CD14-positive monocyte (primary cell): ENCODE data around the gene PTPRN2. TPM values are rescaled to one million over a fixed set of nuclear protein-coding genes. Genes with fewer than 3 reads are reported as not detected.

Experiments used
- DNase-seq, 3 donors: peaks; one replicate each; pipeline ENCODE4 v3.0.0-alpha.2; 2011 to 2022
- H2AFZ ChIP-seq: 2 replicates; pipeline ENCODE4 v1.6.0; 2012; ENCODE audit warnings: mild to moderate bottlenecking, low read depth, low read length, inconsistent platforms; ENCODE audit not compliant: insufficient read depth, poor library complexity, severe bottlenecking
- H3K27ac ChIP-seq, 2 donors: 1 replicate in 1 of 2; 2 replicates in 1 of 2; pipeline ENCODE4 v1.5.1; 2012 to 2013; ENCODE audit warnings: low read length in 2 of 2, control low read depth in 1 of 2, inconsistent platforms in 1 of 2, low read depth in 1 of 2, mild to moderate bottlenecking in 1 of 2
- H3K27me3 ChIP-seq, 2 donors: one replicate each; pipeline versions ENCODE4 v1.6.0 to v1.6.1; 2011 to 2013; ENCODE audit warnings: low read length in 2 of 2; ENCODE audit not compliant: control insufficient read depth in 2 of 2, insufficient read depth in 2 of 2
- H3K36me3 ChIP-seq, 2 donors: replicated peaks in 1 of 2; 1 replicate in 1 of 2; 2 replicates in 1 of 2; pipeline versions ENCODE4 v1.5.1 to v1.6.1; 2012 to 2013; ENCODE audit warnings: low read length in 2 of 2, control low read depth in 1 of 2, inconsistent platforms in 1 of 2, mild to moderate bottlenecking in 1 of 2; ENCODE audit not compliant: insufficient read depth in 2 of 2, control insufficient read depth in 1 of 2
- H3K4me1 ChIP-seq, 2 donors: 1 replicate in 1 of 2; 2 replicates in 1 of 2; pipeline versions ENCODE4 v1.5.1 to v1.6.1; 2012 to 2013; ENCODE audit warnings: low read length in 2 of 2, control low read depth in 1 of 2, inconsistent platforms in 1 of 2, mild to moderate bottlenecking in 1 of 2, moderate library complexity in 1 of 2; ENCODE audit not compliant: insufficient read depth in 2 of 2, control insufficient read depth in 1 of 2
- H3K4me2 ChIP-seq: replicated peaks from 2 replicates; pipeline ENCODE3; 2012; ENCODE audit warnings: low read length, moderate library complexity, mild to moderate bottlenecking; ENCODE audit not compliant: poor library complexity, severe bottlenecking; ENCODE audit errors: extremely low read depth
- H3K4me3 ChIP-seq, 3 experiments: fragments of 200-600 bp in 1 of 3; sonication (generic) in 1 of 3; replicated peaks in 1 of 3; 1 replicate in 2 of 3; 2 replicates in 1 of 3; pipeline ENCODE4 v1.5.1; 2011 to 2013; ENCODE audit warnings: low read length in 3 of 3, mild to moderate bottlenecking in 3 of 3, control low read depth in 2 of 3, low read depth in 2 of 3, inconsistent platforms in 1 of 3, moderate library complexity in 1 of 3
- H3K79me2 ChIP-seq: 2 replicates; pipeline ENCODE4 v1.6.0; 2012; ENCODE audit warnings: mild to moderate bottlenecking, control low read depth, inconsistent platforms, low read length, moderate library complexity; ENCODE audit not compliant: insufficient read depth
- H3K9ac ChIP-seq: 2 replicates; pipeline ENCODE4 v1.6.0; 2017; ENCODE audit warnings: low read length, mild to moderate bottlenecking; ENCODE audit not compliant: insufficient read depth, poor library complexity, severe bottlenecking
- H3K9me3 ChIP-seq, 2 donors: replicated peaks in 1 of 2; 1 replicate in 1 of 2; 2 replicates in 1 of 2; pipeline versions ENCODE4 v1.5.1 to v1.6.1; 2012 to 2013; ENCODE audit warnings: low read length in 2 of 2, control low read depth in 1 of 2; ENCODE audit not compliant: control insufficient read depth in 1 of 2, insufficient read depth in 1 of 2
- H4K20me1 ChIP-seq: 2 replicates; pipeline ENCODE4 v1.6.0; 2012; ENCODE audit warnings: mild to moderate bottlenecking, low read length, control low read depth, moderate library complexity; ENCODE audit not compliant: insufficient read depth
- H3K27ac Mint-ChIP-seq, 7 donors: one replicate each; pipeline ENCODE4 v1.8.0; 2020; ENCODE audit warnings: mild to moderate bottlenecking in 7 of 7, mixed read lengths in 7 of 7, moderate library complexity in 6 of 7, inconsistent platforms in 2 of 7
- H3K27me3 Mint-ChIP-seq, 3 donors: one replicate each; pipeline ENCODE4 v1.8.0; 2021 to 2022; ENCODE audit warnings: low read depth in 3 of 3, mild to moderate bottlenecking in 3 of 3, mixed read lengths in 3 of 3, moderate library complexity in 3 of 3, inconsistent platforms in 1 of 3
- H3K36me3 Mint-ChIP-seq, 2 donors: one replicate each; pipeline ENCODE4 v1.8.0; 2020; ENCODE audit warnings: mixed read lengths in 2 of 2, inconsistent platforms in 1 of 2, mild to moderate bottlenecking in 1 of 2
- H3K4me1 Mint-ChIP-seq: one replicate; pipeline ENCODE4 v1.8.0; 2020; ENCODE audit warnings: mild to moderate bottlenecking, mixed read lengths
- H3K4me3 Mint-ChIP-seq, 2 donors: one replicate each; pipeline ENCODE4 v1.8.0; 2020; ENCODE audit warnings: mild to moderate bottlenecking in 2 of 2, mixed read lengths in 2 of 2, moderate library complexity in 1 of 2
- H3K9me3 Mint-ChIP-seq, 7 donors: one replicate each; pipeline ENCODE4 v1.8.0; 2020 to 2022; ENCODE audit warnings: mixed read lengths in 7 of 7, mild to moderate bottlenecking in 6 of 7, moderate library complexity in 6 of 7, inconsistent platforms in 2 of 7
- CTCF ChIP-seq: fragments of 200-600 bp; IDR thresholded peaks from one replicate; pipeline ENCODE4 v1.8.0; 2022; ENCODE audit warnings: antibody characterized with exemption, mild to moderate bottlenecking
- WGBS: methylation state at CpG from one replicate; pipeline ENCODE4 v1.1.5; 2013; ENCODE audit warnings: missing lambda C conversion rate; ENCODE audit not compliant: insufficient coverage; 5-methylcytosine and 5-hydroxymethylcytosine counted together
- intact Hi-C, 2 donors: fragments of 100-400 bp; cut with micrococcal nuclease; formaldehyde crosslinking; loops; one replicate each; pipeline versions ENCODE4 v1.15.0 to v1.15.1; 2023
- polyA plus RNA-seq, 3 donors: library from polyadenylated mRNA; depleted of rRNA in 1 of 3; unstranded in 2 of 3; stranded (reverse) in 1 of 3; fragments of 300-500 nt in 2 of 3; fragments of >200 nt in 1 of 3; fragmentation: Illumina TruSeq in 2 of 3; gene quantifications; 1 replicate in 2 of 3; 2 replicates in 1 of 3; pipeline ENCODE4 v1.2.3, GENCODE V29; 2012 to 2021

Gene PTPRN2
- polyA plus RNA-seq, 3 donors: 0.25 to 1.4 (median 0.97) TPM

- Histone ChIP-seq H3K4me3 (no peak overlapping the region), H3K9ac (no peak overlapping the region), H3K4me1 (no peaks in the 10 kb centered on the region), H3K27me3 (no peaks in the 10 kb centered on the region), H3K79me2 (no peaks in the 10 kb centered on the region), H3K27ac (no peak overlapping the region), H2AFZ (no peak overlapping the region), H4K20me1 (no peaks in the 10 kb centered on the region), H3K4me2 (no peak overlapping the region), H3K36me3 (no peaks in the 10 kb centered on the region), H3K9me3 (peaks cover 79 to 87% of the 10 kb centered on the region in 2 donors)
- Mint-ChIP-seq H3K27me3 (peaks cover 1 to 2% (median 2%) of the 10 kb centered on the region in 3 donors), H3K4me3 (no peak overlapping the region), H3K9me3 (peaks cover 44 to 71% (median 60%) of the 10 kb centered on the region in 7 donors), H3K4me1 (no peaks in the 10 kb centered on the region), H3K36me3 (no peaks in the 10 kb centered on the region), H3K27ac (no peak overlapping the region)
- WGBS: 96% methylated on average over 14 of the region's 15 CpGs
- no peak for DNase-seq
- no peak for TF ChIP-seq CTCF
- intact Hi-C loops: no loop called here
Measured at GRCh38 chr7:158110034-158110590, 477.5 kb downstream of the PTPRN2 start.

GRCh38 chr7:158109364-158110033 lies 478.1 kb downstream of the PTPRN2 start:
- H4K20me1 ChIP-seq: no peaks in the 10 kb centered on the region
- no peak overlapping the region for H3K27ac ChIP-seq
- Mint-ChIP-seq H3K27me3 (peaks cover 1 to 2% (median 2%) of the 10 kb centered on the region in 3 donors), H3K27ac (no peak overlapping the region), H3K4me3 (no peak overlapping the region), H3K9me3 (peaks cover 40 to 64% (median 60%) of the 10 kb centered on the region in 7 donors), H3K36me3 (no peaks in the 10 kb centered on the region), H3K4me1 (no peaks in the 10 kb centered on the region)
- no peak overlapping the region for H2AFZ ChIP-seq
- H3K36me3 ChIP-seq: no peaks in the 10 kb centered on the region
- no peak overlapping the region for H3K4me3 ChIP-seq
- DNase-seq: no peak
- 94% methylated on average over 8 of the region's 12 CpGs for WGBS
- H3K9ac ChIP-seq: no peak overlapping the region
- TF ChIP-seq CTCF: no peak
- no peaks in the 10 kb centered on the region for H3K4me1 ChIP-seq
- H3K79me2 ChIP-seq: no peaks in the 10 kb centered on the region
- intact Hi-C loops: no loop called here
- H3K4me2 ChIP-seq: no peak overlapping the region
- no peaks in the 10 kb centered on the region for H3K27me3 ChIP-seq
- peaks cover 73 to 83% of the 10 kb centered on the region in 2 donors for H3K9me3 ChIP-seq
